ENCODE measurements around the gene PDPK1.
"Not testable (repeated sequence)": the region's sequence is repeated elsewhere in the genome, so short reads cannot be mapped to it uniquely, and the experiment has no call there.

GRCh38 chr16:2560131-2560797 is 22.4 kb downstream of the PDPK1 start:
- TF ChIP-seq, protein P1, sequence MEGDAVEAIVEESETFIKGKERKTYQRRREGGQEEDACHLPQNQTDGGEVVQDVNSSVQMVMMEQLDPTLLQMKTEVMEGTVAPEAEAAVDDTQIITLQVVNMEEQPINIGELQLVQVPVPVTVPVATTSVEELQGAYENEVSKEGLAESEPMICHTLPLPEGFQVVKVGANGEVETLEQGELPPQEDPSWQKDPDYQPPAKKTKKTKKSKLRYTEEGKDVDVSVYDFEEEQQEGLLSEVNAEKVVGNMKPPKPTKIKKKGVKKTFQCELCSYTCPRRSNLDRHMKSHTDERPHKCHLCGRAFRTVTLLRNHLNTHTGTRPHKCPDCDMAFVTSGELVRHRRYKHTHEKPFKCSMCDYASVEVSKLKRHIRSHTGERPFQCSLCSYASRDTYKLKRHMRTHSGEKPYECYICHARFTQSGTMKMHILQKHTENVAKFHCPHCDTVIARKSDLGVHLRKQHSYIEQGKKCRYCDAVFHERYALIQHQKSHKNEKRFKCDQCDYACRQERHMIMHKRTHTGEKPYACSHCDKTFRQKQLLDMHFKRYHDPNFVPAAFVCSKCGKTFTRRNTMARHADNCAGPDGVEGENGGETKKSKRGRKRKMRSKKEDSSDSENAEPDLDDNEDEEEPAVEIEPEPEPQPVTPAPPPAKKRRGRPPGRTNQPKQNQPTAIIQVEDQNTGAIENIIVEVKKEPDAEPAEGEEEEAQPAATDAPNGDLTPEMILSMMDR (conservative IDR thresholded peaks at IDR 0.05 in 1 of 2, IDR thresholded peaks at IDR 0.05 in 1 of 2; ENCODE audit: low read depth in 1 of 2, low read length in 2 of 2), result not testable (repeated sequence)
- TF ChIP-seq EZH2 (IDR thresholded peaks at IDR 0.05; ENCODE audit: low read length, missing control alignments), result not testable (repeated sequence)
